Measurements from ENCODE around the gene ST7.
"Not testable (repeated sequence)": the region's sequence is repeated elsewhere in the genome, so short reads cannot be mapped to it uniquely, and the experiment has no call there.

Gene ST7

GRCh38 chr7:116953372-116953905, at the start of gene ST7:
ST7 (plus strand) TSS chr7:116953501; CDS start chr7:116953541, 40 bp downstream.
- DNase-seq: peak; percentile 43

- no peak for DNase-seq
Observed at GRCh38 chr7:116906391-116906790, 46.9 kb upstream of the ST7 start.

GRCh38 chr7:116910383-116910782, 42.9 kb upstream of the ST7 start:
- no peak for DNase-seq

- no peak for DNase-seq
Observed at GRCh38 chr7:116911801-116912200, 41.5 kb upstream of the ST7 start.

- no peak for DNase-seq
Observed at GRCh38 chr7:116912269-116912909, 40.9 kb upstream of the ST7 start.

GRCh38 chr7:116918704-116919103, 34.6 kb upstream of the ST7 start:
- no peak for DNase-seq

GRCh38 chr7:116920359-116920758, 32.9 kb upstream of the ST7 start:
- no peak for DNase-seq

GRCh38 chr7:116922545-116922944, 30.8 kb upstream of the ST7 start:
- DNase-seq: no peak

- no peak for DNase-seq
Observed at GRCh38 chr7:116924741-116925140, 28.6 kb upstream of the ST7 start.

GRCh38 chr7:116929021-116929420, 24.3 kb upstream of the ST7 start:
- DNase-seq: no peak

GRCh38 chr7:116929914-116930913, 23.1 kb upstream of the ST7 start:
- DNase-seq: peak; percentile 84

GRCh38 chr7:116932566-116932965, 20.7 kb upstream of the ST7 start:
- no peak for DNase-seq

GRCh38 chr7:116933465-116933864, 19.8 kb upstream of the ST7 start:
- no peak for DNase-seq

GRCh38 chr7:116934580-116934979, 18.7 kb upstream of the ST7 start:
- no peak for DNase-seq

GRCh38 chr7:116936844-116937243, 16.5 kb upstream of the ST7 start:
- not testable (repeated sequence) for DNase-seq

- no peak for DNase-seq
Observed at GRCh38 chr7:116938678-116939077, 14.6 kb upstream of the ST7 start.

- DNase-seq: no peak
Observed at GRCh38 chr7:116940689-116941370, 12.5 kb upstream of the ST7 start.

GRCh38 chr7:116942504-116942903, 10.8 kb upstream of the ST7 start:
- DNase-seq: no peak

- no peak for DNase-seq
Observed at GRCh38 chr7:116948934-116949333, 4.4 kb upstream of the ST7 start.

- no peak for DNase-seq
Observed at GRCh38 chr7:116949941-116950801, 3.1 kb upstream of the ST7 start.

GRCh38 chr7:116950889-116951351, 2.4 kb upstream of the ST7 start:
- no peak for DNase-seq

All from NCI-H1694 (cell line).